Neural crest cell (in vitro differentiated cells): Measurements from ENCODE around the gene TPRG1. TPM values are rescaled to one million over a fixed set of nuclear protein-coding genes. Genes with fewer than 3 reads are reported as not detected.

Experiments used
- DNase-seq: peaks from one replicate; pipeline ENCODE4 v3.0.0; 2021; ENCODE audit warnings: low read depth, mixed read lengths, low spot score
- H3K27ac Mint-ChIP-seq: one replicate; pipeline ENCODE4 v1.8.0; 2021; ENCODE audit warnings: mild to moderate bottlenecking, mixed read lengths; ENCODE audit not compliant: unreplicated experiment
- H3K27me3 Mint-ChIP-seq: 2 replicates; pipeline ENCODE4 v1.8.0; 2021; ENCODE audit warnings: low read depth, mild to moderate bottlenecking, mixed read lengths
- H3K36me3 Mint-ChIP-seq: 2 replicates; pipeline ENCODE4 v1.8.0; 2021; ENCODE audit warnings: low read depth, mild to moderate bottlenecking, mixed read lengths
- H3K4me1 Mint-ChIP-seq: 2 replicates; pipeline ENCODE4 v1.8.0; 2021; ENCODE audit warnings: mixed read lengths
- H3K4me3 Mint-ChIP-seq: one replicate; pipeline ENCODE4 v1.8.0; 2021; ENCODE audit warnings: mild to moderate bottlenecking, mixed read lengths
- H3K9me3 Mint-ChIP-seq: 2 replicates; pipeline ENCODE4 v1.8.0; 2021; ENCODE audit warnings: mixed read lengths
- total RNA-seq: library from RNA; stranded (reverse); gene quantifications from 2 replicates; pipeline ENCODE4 v1.2.1, GENCODE V29; 2021
- TF ChIP-seq, protein P1 (sequence below): fragments of 200-600 bp; sonication (generic); conservative IDR thresholded peaks from 2 replicates; pipeline ENCODE4 v1.5.0; 2021; ENCODE audit warnings: antibody characterized with exemption, mild to moderate bottlenecking

The TPRG1 gene
- total RNA-seq, 1 donor from 2014 or later = 0.91 TPM

DNA sequence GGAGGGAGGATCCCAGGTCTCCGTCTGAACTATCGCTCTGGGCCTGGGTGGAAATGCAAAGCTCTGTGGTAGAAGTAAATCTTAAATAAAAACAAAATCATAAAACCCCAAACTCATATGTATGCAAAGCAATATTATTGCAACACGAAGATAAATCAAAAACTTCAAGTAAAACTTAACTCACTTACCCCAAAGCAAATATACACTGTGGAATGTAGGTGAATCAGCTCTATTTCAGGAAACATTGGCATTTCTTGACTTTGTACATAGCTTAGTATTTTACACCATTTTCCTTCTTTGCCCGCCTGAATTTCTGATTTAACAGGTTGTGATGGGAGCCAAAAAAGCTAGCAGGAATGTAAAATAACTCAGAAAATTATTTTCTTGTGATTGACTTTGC is 126.2 kb downstream of the TPRG1 start:
- Mint-ChIP-seq H3K9me3 (peaks cover 3% of the 10 kb centered on the region), H3K4me1 (no peaks in the 10 kb centered on the region), H3K4me3 (no peak overlapping the region), H3K36me3 (no peaks in the 10 kb centered on the region), H3K27me3 (no peaks in the 10 kb centered on the region), H3K27ac (no peak overlapping the region)
- TF ChIP-seq, protein P1, sequence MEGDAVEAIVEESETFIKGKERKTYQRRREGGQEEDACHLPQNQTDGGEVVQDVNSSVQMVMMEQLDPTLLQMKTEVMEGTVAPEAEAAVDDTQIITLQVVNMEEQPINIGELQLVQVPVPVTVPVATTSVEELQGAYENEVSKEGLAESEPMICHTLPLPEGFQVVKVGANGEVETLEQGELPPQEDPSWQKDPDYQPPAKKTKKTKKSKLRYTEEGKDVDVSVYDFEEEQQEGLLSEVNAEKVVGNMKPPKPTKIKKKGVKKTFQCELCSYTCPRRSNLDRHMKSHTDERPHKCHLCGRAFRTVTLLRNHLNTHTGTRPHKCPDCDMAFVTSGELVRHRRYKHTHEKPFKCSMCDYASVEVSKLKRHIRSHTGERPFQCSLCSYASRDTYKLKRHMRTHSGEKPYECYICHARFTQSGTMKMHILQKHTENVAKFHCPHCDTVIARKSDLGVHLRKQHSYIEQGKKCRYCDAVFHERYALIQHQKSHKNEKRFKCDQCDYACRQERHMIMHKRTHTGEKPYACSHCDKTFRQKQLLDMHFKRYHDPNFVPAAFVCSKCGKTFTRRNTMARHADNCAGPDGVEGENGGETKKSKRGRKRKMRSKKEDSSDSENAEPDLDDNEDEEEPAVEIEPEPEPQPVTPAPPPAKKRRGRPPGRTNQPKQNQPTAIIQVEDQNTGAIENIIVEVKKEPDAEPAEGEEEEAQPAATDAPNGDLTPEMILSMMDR = no peak
- DNase-seq = no peak

DNA sequence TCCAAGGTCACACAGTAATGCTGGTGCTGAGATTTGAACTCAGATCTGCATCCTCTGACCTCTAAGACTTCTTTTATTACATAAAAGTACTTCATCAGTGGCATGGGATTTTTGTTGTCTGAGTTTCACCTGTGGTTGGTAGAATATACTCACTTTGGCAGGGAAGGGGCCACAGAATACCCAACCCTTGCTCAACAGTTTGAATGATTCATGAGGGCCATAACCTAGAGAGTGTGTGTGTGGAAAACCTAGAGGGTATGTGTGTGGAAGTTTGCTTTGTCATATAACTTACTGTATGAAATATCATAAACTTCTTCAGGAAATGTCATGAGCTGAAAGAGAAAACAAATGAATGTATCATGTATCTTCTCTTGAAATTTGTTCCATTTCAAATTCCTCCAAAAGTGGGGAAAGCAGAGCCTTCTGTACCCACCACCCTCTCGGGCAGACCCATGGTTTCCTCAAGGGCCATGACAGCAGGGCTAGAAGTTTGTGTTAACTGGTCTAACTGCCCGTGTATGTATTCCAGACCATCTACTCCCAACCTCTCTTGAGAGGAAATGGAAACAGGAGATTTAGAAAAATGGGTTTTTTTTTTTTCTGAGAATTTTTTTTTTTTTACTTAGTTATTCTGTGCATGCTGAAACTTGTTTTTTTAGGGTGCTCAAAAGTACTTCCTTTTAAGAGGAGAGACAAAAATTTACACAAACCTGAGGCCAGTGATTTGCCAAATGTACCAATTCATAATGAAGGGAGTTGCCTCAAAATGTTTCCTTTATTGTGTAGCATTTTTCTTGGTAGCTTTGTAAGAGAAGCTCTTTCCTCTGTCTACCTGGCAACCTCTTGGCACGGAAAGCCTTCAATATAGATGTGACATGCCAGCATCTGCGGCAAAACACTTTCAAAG is 127.0 kb downstream of the TPRG1 start:
- Mint-ChIP-seq H3K4me1 (no peaks in the 10 kb centered on the region), H3K36me3 (no peaks in the 10 kb centered on the region), H3K27ac (no peak overlapping the region), H3K4me3 (no peak overlapping the region), H3K27me3 (no peaks in the 10 kb centered on the region), H3K9me3 (peaks cover 3% of the 10 kb centered on the region)
- DNase-seq = no peak
- TF ChIP-seq, protein P1 = no peak

DNA sequence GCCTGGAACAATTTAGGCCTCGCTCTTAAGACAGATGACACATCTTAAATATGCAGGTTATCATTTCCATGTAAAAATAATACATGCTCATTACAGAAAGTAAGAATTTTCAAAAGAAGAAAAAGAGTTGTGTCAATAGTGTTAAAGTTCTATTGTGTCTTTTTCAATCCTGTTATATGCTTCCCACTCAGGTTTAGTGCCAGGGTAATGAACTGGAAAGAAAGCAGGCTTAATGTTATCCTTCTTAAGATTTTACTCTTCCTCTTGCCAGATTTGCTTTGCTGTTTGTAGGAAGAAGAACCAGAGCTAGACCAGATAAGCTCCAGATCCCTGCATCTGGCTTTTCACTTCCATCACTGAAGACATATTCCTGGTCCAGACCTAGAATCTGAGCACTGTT is 128.6 kb downstream of the TPRG1 start:
- no peak for DNase-seq
- TF ChIP-seq, protein P1 = no peak
- Mint-ChIP-seq H3K4me3 (no peak overlapping the region), H3K27ac (no peak overlapping the region), H3K27me3 (no peaks in the 10 kb centered on the region), H3K4me1 (no peaks in the 10 kb centered on the region), H3K36me3 (no peaks in the 10 kb centered on the region), H3K9me3 (peaks cover 3% of the 10 kb centered on the region)

DNA sequence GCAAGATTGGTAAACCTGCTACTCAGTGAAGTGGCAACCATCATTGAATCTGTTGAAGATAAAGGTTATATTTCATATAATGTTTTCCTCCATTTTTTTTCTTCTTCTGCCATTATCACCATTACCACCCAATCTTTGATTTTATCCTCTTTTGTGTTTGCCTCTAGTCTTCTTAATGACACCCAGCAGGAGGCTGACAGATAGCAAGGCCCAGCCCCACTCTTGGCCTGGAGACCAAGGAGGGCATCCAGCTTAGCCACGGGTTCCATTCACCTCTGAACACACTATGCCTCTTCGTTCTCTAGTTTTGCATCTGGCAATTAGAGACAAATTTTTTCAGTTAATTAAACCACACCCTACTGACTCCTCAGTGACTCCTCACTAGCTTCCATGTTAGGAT is 129.7 kb downstream of the TPRG1 start:
- Mint-ChIP-seq H3K9me3 (peaks cover 3% of the 10 kb centered on the region), H3K4me1 (no peaks in the 10 kb centered on the region), H3K27ac (no peak overlapping the region), H3K4me3 (no peak overlapping the region), H3K36me3 (no peaks in the 10 kb centered on the region), H3K27me3 (no peaks in the 10 kb centered on the region)
- TF ChIP-seq, protein P1 = no peak
- no peak for DNase-seq

DNA sequence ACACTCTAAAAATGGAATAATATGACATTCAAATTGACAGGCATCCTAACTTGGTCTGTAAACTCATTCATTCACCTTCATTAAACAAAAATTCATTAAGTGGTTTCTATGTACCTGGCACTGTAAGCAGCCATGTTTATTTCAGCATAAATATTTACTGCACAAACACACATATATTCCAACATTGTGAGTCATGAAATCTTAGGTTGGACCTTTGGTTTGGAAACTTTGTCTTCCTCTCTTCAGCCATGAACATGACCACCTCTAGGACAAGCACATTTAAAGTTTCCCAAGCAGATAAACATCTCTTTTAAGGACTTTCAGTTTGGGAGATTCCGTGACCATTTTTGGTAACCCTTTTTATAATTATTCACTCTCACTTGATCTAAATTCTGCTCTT is 131.8 kb downstream of the TPRG1 start:
- Mint-ChIP-seq H3K4me3 (no peak overlapping the region), H3K9me3 (peaks cover 3% of the 10 kb centered on the region), H3K36me3 (no peaks in the 10 kb centered on the region), H3K4me1 (peaks cover 2% of the 10 kb centered on the region), H3K27me3 (no peaks in the 10 kb centered on the region), H3K27ac (no peak overlapping the region)
- DNase-seq = no peak
- TF ChIP-seq, protein P1 = no peak
